DND-41 (cell line): Measurements from ENCODE around the gene PPP2R3C.

Experiments used
- ATAC-seq: fragments of 200-7000 bp; cut with Tn5 transposase; 3 replicates; pipeline ENCODE4 v1.9.1; 2021; ENCODE audit warnings: low read depth; ENCODE audit not compliant: insufficient read depth
- DNase-seq: peaks from one replicate; pipeline ENCODE4 v3.0.0-alpha.2; 2020
- H2AFZ ChIP-seq: 2 replicates; pipeline ENCODE4 v1.6.0; 2012; ENCODE audit warnings: low read depth, low read length
- H3K27ac ChIP-seq: 2 replicates; pipeline ENCODE4 v1.5.1; 2012; ENCODE audit warnings: low read length, inconsistent platforms
- H3K27me3 ChIP-seq: fragments of 200-600 bp; sonication (generic); 2 replicates; pipeline ENCODE4 v1.6.0; 2012; ENCODE audit warnings: low read length, mild to moderate bottlenecking, inconsistent platforms; ENCODE audit not compliant: insufficient read depth, poor library complexity
- H3K36me3 ChIP-seq: 2 replicates; pipeline ENCODE4 v1.5.1; 2012; ENCODE audit warnings: low read length, inconsistent platforms; ENCODE audit not compliant: insufficient read depth
- H3K4me1 ChIP-seq: 2 replicates; pipeline ENCODE4 v1.5.1; 2012; ENCODE audit warnings: mild to moderate bottlenecking, low read length; ENCODE audit not compliant: insufficient read depth
- H3K4me2 ChIP-seq: 2 replicates; pipeline ENCODE4 v1.6.0; 2012; ENCODE audit warnings: mild to moderate bottlenecking, moderate library complexity, low read length, inconsistent platforms; ENCODE audit not compliant: insufficient read depth
- H3K4me3 ChIP-seq, 2 experiments: fragments of 200-600 bp in 1 of 2; shearing (Covaris generic) in 1 of 2; 2 replicates each; pipeline ENCODE4 v1.5.1; 2012 to 2016; ENCODE audit warnings: inconsistent platforms in 2 of 2, low read length in 2 of 2, mild to moderate bottlenecking in 2 of 2, low read depth in 1 of 2, moderate library complexity in 1 of 2
- H3K79me2 ChIP-seq: 2 replicates; pipeline ENCODE4 v1.6.0; 2012; ENCODE audit warnings: low read length, inconsistent platforms; ENCODE audit not compliant: insufficient read depth
- H3K9ac ChIP-seq: 2 replicates; pipeline ENCODE4 v1.6.0; 2012; ENCODE audit warnings: low read depth, mild to moderate bottlenecking, inconsistent platforms, low read length, moderate library complexity
- H3K9me3 ChIP-seq: 2 replicates; pipeline ENCODE4 v1.5.1; 2012; ENCODE audit warnings: low read length, moderate library complexity, mild to moderate bottlenecking, inconsistent platforms; ENCODE audit not compliant: insufficient read depth, severe bottlenecking
- H4K20me1 ChIP-seq: 2 replicates; pipeline ENCODE4 v1.6.0; 2012; ENCODE audit warnings: low read length; ENCODE audit not compliant: insufficient read depth
- CTCF ChIP-seq: IDR thresholded peaks from 2 replicates; pipeline ENCODE4 v1.5.1; 2012; ENCODE audit warnings: borderline replicate concordance, low read length, moderate library complexity, mild to moderate bottlenecking; ENCODE audit not compliant: poor library complexity, severe bottlenecking; ENCODE audit errors: extremely low read depth
- EZH2 ChIP-seq: IDR thresholded peaks from 3 replicates; pipeline ENCODE4 v1.6.1; 2012; ENCODE audit warnings: borderline replicate concordance, low read depth, mild to moderate bottlenecking, moderate library complexity, low read length, inconsistent platforms; ENCODE audit not compliant: severe bottlenecking

PPP2R3C gene

DNA sequence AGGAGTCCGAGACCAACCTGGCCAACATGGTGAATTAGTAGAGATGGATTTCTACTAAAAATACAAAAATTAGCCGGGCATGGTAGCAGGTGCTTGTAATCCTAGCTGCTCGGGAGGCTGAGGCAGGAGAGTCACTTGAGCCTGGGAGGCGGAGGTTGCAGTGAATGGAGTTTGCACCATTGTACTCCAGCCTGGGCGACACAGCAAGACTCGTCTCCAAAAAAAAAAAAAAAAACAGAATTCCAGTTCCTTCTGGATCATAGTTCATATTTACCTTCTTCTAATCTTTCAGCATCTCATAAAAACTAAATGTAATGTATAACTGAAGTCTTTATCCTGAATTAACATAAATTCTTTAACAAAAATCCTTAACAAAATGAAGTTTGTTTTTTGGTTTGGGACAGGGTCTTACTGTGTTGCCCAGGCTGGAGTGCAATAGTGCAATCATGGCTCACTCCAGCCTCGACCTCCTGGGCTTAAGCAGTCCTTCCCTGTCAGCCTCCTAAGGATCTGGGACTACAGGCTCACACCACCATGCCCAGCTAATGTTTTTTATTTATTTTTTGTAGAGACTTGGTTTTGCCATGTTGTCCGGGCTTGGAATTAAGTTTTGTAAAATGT, 38.1 kb downstream of the PPP2R3C start:
- H2AFZ ChIP-seq = no peak overlapping the region
- H3K27ac ChIP-seq = no peak overlapping the region
- TF ChIP-seq CTCF (no peak), EZH2 (no peak)
- H4K20me1 ChIP-seq = no peaks in the 10 kb centered on the region
- ATAC-seq (no peak), DNase-seq (no peak)
- no peaks in the 10 kb centered on the region for H3K4me1 ChIP-seq
- no peaks in the 10 kb centered on the region for H3K27me3 ChIP-seq
- no peaks in the 10 kb centered on the region for H3K9me3 ChIP-seq
- no peak overlapping the region for H3K4me2 ChIP-seq
- H3K36me3 ChIP-seq = peaks cover 66% of the 10 kb centered on the region
- no peak overlapping the region for H3K9ac ChIP-seq
- H3K4me3 ChIP-seq = no peak overlapping the region
- H3K79me2 ChIP-seq = no peaks in the 10 kb centered on the region

- Histone ChIP-seq H3K27me3 (no peaks in the 10 kb centered on the region), H3K27ac (no peak overlapping the region), H4K20me1 (no peaks in the 10 kb centered on the region), H3K79me2 (no peaks in the 10 kb centered on the region), H3K9ac (no peak overlapping the region), H3K4me3 (no peak overlapping the region), H3K4me2 (no peak overlapping the region), H3K9me3 (no peaks in the 10 kb centered on the region), H2AFZ (no peak overlapping the region), H3K36me3 (peaks cover 31% of the 10 kb centered on the region), H3K4me1 (no peaks in the 10 kb centered on the region)
- TF ChIP-seq CTCF = no peak
- TF ChIP-seq EZH2 = no peak
- DNase-seq = no peak
- no peak for ATAC-seq
These were observed 42.0 kb downstream of the PPP2R3C start for GRCh38 chr14:35079742-35080141.

GRCh38 chr14:35078082-35078481, 43.7 kb downstream of the PPP2R3C start:
- H3K4me2 ChIP-seq = no peak overlapping the region
- peaks cover 18% of the 10 kb centered on the region; the same call in 1 of the 2 replicates for H3K36me3 ChIP-seq
- TF ChIP-seq CTCF (no peak), EZH2 (no peak)
- no peak for DNase-seq
- no peaks in the 10 kb centered on the region for H3K27me3 ChIP-seq
- H3K4me1 ChIP-seq = no peaks in the 10 kb centered on the region
- no peak overlapping the region for H3K27ac ChIP-seq
- H2AFZ ChIP-seq = no peak overlapping the region
- no peaks in the 10 kb centered on the region for H3K9me3 ChIP-seq
- no peak for ATAC-seq
- no peaks in the 10 kb centered on the region for H3K79me2 ChIP-seq
- no peak overlapping the region for H3K9ac ChIP-seq
- no peak overlapping the region for H3K4me3 ChIP-seq
- no peaks in the 10 kb centered on the region for H4K20me1 ChIP-seq

- Histone ChIP-seq H2AFZ (no peak overlapping the region), H3K27ac (no peak overlapping the region), H4K20me1 (no peaks in the 10 kb centered on the region), H3K9ac (no peak overlapping the region), H3K4me1 (no peaks in the 10 kb centered on the region), H3K4me2 (no peak overlapping the region), H3K4me3 (no peak overlapping the region), H3K79me2 (no peaks in the 10 kb centered on the region), H3K27me3 (no peaks in the 10 kb centered on the region), H3K36me3 (peaks cover 4% of the 10 kb centered on the region; the same call in 1 of the 2 replicates), H3K9me3 (no peaks in the 10 kb centered on the region)
- DNase-seq (no peak), ATAC-seq (no peak)
- TF ChIP-seq CTCF (no peak), EZH2 (no peak)
These were observed 48.3 kb downstream of the PPP2R3C start for GRCh38 chr14:35073486-35073885.
